ENCODE data around the gene RNF213.

RNF213 gene

DNA sequence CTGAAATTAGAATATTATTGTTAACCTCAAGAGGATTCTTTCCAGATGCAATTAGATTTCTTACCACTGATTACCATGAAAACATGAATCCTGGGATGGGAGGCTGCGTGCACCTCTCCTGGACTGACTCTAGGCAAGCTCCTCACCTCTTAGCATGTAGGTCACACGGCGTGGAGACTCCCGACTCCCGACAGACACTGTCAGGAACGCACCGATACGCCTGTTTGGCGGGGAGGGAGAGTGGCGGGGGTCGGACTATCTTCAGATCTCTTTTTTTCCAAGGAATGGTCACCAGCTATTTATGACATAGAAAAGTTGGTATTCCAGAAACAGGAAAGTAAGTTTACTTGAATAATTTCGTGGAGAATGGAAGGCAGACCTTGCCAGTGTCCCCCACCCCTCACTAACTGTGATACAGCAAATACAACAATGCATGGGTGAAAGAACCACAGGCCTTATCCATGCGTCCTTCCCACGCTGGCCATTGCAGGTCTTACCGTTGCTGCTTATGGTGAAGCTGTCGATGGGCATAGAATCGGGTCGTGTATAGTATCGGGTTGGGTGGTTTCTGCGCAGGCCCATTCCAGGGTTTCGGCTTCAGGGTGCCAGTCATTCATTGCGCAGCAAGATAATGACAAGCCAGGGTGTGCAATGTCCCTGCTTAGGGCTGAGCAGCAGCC lies 91.7 kb downstream of the RNF213 start:
- no peak for DNase-seq (ENCODE audit: low spot score)

DNA sequence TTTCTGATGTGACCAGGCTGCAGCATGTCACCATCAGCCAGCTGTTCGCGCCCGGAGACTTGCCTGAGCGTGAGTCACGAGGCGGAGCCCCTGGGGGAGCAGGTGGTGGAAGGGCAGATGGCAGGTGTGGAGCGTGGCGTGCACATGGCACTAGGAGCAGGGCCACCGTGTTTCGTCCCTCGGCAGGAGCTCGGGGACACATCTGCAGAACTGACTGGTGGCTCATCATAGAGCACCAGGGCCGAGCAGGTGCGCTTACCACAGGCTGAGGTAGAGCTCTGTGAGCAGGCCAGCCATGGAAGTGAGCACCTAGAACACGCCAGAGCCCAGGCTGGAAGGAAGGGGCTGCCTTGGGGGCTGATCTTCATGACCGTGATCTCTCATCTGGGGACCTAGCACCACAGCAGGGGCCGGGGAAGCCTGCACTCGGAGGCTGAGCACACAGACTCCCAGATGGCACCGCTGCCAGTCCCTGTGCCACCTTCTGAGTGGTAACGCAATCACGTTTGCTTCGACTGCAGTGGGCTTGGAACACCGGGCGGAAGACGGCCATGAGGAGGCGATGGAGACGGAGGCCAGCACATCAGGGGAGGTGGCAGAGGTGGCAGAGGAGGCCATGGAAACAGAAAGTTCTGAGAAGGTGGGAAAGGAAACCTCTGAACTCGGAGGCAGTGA lies 92.5 kb downstream of the RNF213 start:
- no peak for DNase-seq (ENCODE audit: low spot score)

DNA sequence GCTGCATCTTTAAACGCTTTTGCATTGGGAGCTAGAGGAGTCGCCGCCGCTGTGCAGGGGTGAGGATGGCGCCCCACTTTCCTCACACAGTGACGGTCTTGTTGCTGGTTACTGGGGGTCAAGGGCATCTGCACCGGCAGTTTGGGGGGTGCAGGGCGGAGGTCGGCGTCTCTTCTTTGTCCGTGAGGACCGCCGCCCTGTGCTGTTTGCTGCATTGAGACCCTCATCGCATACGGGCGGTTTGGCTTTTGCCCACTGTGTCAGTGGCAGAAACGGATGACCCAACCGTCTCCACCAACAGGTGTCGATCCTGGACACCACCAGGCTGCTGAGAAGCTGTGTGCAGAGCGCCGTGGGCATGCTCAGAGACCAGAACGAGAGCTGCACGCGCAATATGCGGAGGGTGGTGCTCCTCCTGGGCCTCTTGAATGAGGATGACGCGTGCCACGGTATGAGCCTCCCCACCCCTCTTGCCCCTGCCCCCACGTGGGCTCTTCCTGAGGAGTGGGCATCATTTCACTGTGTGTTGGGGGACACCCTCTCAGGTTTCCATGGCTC lies 93.1 kb downstream of the RNF213 start:
- no peak for DNase-seq (ENCODE audit: low spot score)

DNA sequence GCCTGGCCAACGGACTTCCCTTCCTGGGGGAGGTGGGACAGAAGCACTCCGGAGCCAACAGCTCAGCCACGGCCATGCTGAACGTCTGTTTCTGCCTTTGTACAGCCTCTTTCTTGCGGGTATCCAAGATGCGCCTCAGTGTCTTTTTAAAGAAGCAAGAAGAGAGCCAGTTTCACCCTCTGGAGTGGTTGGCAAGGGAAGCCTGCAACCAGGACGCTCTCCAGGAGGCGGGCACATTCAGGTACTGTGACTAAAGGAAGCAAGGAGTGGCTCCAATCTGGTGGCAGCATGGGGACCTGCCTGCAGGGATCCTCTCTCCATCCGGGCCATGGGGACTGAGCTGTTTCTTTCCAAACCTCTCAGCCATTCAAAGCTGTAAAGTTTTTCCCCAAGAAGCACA lies 93.7 kb downstream of the RNF213 start:
- no peak for DNase-seq (ENCODE audit: low spot score)

DNA sequence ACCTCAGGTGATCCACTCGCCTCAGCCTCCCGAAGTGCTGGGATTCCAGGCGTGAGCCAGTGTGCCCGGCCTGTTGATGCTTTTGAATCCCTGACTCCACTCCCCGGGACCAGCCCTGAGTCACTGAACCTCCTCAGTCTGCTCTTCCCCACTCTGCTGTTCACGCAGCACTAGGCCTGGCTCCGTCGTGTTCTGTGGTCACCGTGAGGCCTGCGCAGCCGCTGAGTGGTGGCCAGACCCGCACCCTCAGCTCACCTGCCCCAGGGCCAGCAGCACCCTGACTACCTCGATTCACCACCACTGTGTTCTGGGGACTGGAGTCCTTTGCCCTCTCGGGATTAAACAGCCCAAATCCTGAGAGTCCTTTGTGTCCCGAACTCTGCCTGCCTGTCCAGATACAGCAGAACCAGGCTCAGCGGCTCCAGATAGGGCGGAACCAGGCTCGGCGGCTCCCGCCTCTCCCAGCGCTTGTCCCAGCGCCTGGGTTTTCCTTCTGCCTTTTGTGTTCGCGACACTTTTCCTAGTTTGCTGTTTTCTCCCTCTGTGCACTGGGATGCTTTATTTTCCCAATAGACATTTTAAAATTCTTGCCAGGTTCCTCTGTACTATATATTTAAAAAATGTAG lies 95.7 kb downstream of the RNF213 start:
- DNase-seq (ENCODE audit: low spot score), result no peak

DNA sequence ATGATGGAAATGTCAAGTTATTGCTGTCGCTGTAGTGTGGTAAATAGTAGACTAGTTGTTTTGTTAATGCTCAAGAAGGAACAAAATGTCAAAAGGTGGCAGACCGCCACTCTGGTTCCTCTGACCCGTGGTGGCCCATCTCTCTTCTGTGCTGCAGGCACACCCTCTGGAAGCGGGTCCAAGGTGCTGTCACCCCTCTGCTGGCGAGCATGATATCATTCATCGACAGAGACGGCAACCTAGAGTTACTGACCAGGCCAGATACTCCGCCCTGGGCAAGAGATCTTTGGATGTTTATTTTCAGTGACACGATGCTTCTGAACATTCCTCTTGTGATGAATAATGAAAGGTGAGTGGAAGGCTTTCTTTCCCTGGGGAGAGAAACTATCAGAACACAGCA lies 97.5 kb downstream of the RNF213 start:
- DNase-seq (ENCODE audit: low spot score), result no peak

DNA sequence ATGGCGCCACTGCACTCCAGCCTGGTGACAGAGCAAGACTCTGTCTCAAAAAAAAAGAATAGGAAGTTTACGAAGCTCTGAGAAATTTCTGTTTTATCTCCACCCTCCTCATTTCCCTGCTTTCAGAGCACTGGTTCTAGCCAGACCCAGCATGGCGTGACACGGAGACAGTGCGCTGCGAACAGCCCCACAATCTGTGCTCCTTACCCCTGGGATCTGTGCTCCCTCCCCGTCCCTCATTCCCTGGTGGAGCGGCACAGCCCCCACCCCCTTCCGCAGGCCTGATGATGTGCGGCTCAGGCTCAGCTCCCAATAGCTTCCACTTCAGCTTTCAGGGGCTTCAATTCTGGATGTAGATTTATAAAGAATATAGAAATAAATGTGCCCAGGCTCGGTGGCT lies 98.2 kb downstream of the RNF213 start:
- DNase-seq (ENCODE audit: low spot score), result no peak

DNA sequence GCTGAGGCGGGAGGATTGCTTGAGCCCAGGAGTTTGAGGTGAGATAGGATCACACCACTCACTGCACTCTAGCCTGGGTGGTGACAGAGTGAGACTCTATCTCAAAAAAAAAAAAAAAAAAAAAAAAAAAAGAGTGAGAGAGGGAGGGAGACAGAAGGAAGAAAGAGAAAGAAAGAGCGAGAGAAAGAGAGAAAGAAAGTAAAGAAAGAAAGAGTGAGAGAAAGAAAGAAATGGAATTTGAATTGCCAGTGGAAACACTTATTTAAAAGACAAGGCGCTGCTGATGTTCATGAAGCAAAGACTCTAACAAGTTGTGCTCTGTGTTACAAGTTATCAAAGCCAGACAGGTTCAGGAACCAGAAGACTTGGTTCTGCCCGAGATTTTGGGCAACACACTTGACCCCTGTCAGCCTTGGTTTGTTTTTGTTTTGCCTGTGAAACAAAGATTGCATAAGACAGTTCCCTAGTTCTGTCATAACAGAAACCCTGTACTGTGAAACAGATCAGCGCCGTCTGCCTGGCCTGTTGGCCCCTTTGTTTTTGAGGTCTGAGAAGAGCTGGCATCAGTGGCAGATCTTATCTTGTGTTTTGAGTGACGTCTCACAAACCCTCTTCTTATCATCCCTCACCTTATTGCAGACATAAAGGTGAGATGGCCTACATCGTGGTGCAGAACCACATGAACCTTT lies 98.9 kb downstream of the RNF213 start:
- DNase-seq (ENCODE audit: low spot score), result no peak

DNA sequence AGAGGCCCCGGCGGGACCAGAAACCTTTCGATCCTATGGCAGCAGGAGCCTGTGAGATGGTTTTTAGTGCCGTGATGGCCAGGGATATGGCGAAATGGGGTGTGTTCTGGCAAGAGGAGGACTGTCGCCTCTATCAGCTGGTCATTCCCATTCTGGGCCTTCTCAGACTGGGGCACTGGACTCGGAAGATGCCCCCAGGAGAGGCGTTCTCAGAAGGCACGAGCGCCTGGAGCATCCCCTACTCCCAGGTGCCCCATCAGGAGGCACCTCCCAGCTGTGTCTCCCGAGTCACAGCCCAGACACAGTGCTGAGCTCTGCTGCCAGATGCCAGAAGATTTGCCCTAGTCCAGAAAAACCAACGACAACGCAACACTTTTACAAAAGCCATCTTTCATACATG lies 99.7 kb downstream of the RNF213 start:
- no peak for DNase-seq (ENCODE audit: low spot score)

DNA sequence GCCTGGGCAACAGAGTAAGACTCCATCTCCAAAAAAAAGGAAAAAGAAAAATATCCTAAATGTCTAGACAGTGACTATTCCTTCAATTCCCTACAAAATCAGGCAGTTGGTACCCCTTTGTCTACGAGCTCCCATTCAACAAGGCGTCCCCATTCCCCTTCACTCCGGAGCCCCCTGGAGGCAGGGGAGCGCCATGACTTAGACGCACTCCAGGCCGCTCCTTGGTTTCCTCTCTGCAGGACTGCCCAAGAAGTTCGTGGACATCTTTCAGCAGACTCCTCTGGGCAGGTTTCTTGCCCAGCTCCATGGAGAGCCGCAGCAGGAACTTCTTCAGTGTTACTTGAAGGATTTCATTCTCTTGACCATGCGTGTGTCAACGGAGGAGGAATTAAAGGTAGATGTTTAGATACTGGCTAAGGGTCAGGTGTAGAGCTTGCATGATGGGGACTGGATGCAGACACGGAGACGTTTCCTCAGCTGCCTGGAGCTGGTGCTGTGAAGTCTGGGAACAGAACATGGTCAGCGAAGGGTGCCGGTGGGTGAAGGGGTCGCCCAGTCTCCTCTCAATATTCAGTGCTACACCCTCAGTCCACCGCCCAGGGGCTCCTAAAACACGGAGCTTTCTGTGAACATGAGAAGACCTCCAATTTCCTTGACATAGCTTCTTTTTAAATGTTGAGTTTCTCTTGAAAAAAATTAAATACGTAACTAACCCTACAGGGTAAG lies 101.0 kb downstream of the RNF213 start:
- no peak for DNase-seq (ENCODE audit: low spot score)

DNA sequence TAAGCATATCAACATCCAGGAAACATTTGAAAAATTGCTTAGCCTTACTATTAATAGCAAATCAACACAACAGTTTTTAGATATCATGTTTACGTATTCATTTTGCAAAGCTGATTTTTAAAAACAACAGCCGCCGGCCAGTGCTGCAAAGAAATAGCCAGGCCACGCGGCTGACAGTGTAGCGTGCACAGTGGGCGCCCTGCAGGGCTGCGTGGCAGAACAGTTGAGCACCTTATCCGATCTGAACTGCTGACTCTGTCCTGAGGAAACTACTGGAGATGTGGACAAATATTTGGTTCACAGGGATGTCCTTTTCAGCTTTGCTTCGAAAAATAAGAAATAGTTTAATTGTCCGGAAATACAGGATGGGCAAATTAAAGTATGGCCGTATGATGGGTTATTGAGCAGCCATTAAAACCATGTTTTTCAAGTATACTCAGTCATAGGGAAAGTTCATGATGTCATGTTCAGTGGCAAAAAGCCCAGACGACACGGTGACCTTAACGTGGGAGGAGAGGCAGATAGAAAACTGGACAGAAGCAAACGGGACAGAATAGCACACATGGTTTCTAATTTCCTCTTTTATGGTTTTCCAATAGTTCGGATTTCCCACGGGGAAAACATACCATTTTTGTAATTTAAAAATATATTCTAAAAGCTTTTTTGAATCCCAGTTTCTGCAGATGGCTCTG lies 101.9 kb downstream of the RNF213 start:
- peak; percentile 74 for DNase-seq (ENCODE audit: low spot score)

DNA sequence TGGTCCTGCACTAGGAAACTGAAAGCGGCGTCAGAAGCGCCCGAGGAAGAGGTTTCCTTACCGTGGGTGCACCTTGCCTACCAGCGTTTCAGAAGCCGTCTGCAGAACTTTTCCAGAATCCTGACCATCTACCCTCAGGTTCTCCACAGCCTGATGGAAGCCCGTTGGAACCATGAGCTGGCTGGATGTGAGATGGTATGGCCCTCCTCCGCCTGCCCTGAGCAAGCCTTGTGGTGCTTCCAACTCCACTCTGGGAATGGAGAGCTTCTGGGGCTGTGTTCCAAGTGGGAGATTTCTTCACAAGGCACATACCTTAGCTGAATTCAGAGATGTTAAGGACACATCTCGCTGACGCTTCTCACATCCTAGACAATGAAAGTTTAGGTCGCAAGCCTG lies 102.5 kb downstream of the RNF213 start:
- no peak for DNase-seq (ENCODE audit: low spot score)

DNA sequence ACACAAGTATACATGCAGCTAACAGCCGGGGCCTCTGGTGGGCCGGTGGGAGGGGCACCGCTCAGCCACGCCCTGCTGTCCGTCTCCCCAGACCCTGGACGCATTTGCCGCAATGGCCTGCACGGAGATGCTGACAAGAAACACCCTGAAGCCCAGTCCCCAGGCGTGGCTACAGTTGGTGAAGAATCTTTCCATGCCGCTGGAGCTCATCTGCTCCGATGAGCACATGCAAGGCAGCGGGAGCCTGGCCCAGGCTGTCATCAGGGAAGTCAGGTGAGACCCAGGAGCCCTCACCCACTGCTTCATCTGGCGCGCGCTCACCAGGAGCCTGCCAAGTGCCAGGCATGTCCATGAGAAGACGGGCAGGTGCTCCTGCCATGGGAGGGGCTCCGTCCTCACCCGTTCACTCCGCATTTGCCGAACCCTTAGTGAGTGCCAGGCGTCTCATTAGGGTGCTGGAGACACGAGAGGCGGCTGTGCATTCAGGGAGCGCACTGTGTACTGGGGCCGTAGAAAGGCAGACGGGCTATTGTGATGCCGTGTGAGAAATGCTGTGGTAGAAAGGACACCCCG lies 103.0 kb downstream of the RNF213 start:
- no peak for DNase-seq (ENCODE audit: low spot score)

DNA sequence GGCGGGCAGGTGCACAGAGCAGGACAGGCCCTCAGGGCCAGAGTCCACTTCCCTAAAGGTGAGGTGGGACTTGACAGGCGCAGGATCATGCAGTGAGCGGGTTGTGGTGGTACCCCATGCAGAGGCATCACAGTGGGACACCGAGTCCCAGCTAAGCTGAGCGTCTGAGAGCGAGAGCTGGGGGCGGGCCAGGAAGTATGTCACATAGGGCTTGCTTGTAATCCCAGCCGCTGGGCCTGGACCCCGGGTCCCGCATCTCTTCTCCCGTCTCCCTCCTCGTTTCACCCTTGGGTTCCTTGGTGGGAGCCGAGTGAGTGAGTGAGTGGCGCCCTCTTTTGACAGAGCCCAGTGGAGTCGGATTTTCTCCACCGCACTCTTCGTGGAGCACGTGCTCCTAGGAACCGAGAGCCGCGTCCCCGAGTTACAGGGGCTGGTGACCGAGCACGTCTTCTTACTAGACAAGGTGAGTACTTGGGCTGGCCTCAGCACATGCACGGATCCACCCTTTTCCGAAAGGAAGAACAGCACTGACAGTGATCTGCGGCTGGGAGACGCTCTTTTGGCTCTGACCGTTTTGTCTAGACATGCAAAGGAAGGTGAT lies 103.5 kb downstream of the RNF213 start:
- no peak for DNase-seq (ENCODE audit: low spot score)

DNA sequence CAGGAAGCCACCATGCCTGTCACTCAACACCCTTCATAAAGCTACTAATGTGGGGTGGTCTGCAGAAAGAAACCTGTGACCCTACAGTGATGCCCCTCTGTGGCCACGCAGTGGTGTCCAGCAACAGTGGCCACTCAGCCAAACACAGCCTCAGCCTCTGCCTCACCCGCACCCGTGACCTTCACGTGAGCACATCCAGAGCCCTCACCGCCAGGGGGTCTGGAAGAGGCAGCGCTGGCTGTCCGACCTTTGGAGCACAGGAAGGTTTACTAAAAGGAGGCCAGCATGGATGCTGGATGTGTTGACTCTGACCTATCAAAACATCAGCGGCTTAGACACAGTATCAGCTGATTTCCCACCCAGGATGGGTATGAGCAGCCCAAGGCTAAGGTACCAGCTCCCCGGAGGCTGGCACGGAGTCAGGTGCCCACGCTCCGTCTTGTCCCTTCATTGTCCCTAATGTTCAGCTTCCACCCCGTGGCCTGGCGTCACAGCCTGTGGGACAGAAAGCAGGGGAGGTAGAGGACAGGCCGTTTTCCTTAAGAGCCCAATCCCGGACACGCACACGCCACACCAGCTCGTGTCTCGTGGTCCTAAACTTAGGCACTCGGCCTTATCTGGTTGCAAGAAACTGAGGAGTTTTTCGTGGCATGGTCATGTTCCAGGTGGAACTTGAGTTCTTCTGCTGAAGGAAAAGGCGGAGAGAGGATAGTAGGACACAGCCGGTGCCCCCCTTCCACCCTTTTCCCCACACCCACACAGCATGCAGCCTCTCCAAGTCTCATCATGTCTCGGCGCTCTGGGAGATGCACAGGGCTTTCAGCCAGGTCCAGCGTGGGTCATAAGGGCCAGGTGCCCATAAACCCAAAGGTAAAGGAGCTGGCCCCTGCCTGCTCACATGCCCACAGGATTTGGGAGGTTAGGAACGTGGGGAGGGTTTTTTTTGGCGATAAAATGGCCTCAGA lies 104.6 kb downstream of the RNF213 start:
- DNase-seq (ENCODE audit: low spot score), result no peak

DNA sequence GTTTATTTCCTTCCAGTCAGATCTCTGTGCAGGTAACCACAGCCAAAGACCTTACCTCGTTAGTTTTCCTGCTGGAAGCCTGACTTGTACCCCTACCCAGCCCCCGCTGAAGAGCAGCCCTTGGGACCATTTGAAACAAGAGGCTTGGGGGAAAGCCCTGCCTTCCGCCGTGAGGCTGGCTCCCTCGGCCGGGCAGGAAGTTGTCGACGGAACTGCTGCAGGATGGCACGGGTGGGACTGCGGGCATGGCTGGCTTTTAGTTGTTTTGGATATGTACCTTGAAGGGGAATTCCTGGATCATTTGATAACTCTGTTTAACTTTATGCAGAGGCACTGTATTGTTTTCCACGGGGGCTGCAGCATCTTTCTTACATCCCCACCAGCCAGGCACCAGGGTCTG lies 105.3 kb downstream of the RNF213 start:
- no peak for DNase-seq (ENCODE audit: low spot score)

DNA sequence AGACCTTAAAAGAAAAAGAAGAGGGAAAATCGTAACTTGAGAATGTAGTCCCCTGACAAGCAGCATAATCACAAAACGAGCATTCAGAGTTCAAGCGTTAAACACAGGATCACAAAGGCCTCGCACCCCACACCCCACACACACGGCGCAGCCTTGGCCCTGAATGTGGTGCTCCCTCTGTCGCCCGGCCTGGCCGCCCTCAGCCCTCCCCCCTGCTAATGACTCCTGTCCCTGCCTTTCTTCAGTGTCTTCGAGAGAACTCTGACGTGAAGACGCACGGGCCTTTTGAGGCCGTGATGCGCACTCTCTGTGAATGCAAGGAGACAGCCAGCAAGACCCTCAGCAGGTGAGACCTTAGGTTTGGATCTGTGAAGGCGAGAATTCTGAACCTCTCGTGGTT lies 106.9 kb downstream of the RNF213 start:
- DNase-seq (ENCODE audit: low spot score), result no peak

DNA sequence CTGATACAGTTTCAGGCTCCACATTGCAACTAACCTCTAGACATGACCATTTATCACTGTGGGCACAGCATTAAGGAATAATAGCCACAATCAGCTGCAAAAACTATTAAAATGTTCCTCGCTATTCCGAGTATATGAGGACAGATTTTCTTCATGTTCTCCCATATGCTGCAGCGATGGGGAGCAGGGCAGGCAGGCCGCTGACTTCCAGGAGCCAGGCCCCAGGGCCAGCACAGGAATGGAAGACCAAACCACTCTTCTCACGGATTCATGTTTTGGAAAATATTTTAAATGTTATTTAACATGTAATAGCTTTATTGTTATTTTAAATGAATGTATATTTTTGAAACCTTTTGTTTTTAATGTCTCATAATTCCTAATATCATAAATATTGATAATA lies 110.5 kb downstream of the RNF213 start:
- no peak for DNase-seq (ENCODE audit: low spot score)

DNA sequence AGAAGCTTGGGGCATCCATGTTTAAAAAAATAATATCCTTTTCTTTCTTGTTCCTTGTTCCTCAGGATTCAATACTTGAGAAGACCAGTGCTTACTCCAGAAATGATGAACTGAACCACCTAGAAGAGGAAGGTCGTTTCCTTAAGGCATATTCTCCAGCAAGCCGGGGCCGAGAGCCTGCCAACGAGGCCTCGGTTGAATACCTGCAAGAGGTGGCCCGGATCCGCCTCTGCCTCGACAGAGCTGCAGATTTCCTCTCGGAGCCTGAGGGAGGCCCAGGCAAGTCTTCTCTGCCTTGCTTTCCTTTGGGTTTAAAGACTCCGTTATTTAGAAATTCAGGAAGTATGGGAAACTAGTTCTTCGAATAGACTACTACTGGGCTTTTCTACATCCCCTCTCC lies 111.8 kb downstream of the RNF213 start:
- no peak for DNase-seq (ENCODE audit: low spot score)

Data from AG08396 (cell line).